GM12878 (cell line): ENCODE results near the gene TRIM22. TPM values are rescaled to one million over a fixed set of nuclear protein-coding genes. Genes with fewer than 3 reads are reported as not detected.

Experiments
- ATAC-seq: fragments of 200-7000 bp; cut with Tn5 transposase; 3 replicates; pipeline ENCODE4 v1.9.1; 2020; ENCODE audit warnings: mild to moderate bottlenecking, moderate library complexity
- BruUV-seq: library from RNA; stranded (reverse); fragments of 400-500 nt; replicated peaks from 2 replicates; lab custom pipeline; 2021; lab: Mats Ljungman, UMichigan
- CTCF ChIA-PET: fragments of 300-600 bp; sonication (Branson Sonifier 250); formaldehyde crosslinking; extraction: SDS; loops from one replicate; lab custom pipeline; 2021; ENCODE audit warnings: inconsistent platforms; lab: Yijun Ruan, JAX
- POLR2A ChIA-PET: fragments of 350-600 bp; formaldehyde crosslinking; extraction: SDS; loops from one replicate; lab custom pipeline; 2021; ENCODE audit warnings: inconsistent platforms; lab: Charles Lee
- RAD21 ChIA-PET: fragments of 300-600 bp; sonication (Branson Sonifier 250); formaldehyde crosslinking; loops from one replicate; lab custom pipeline; 2023; ENCODE audit warnings: antibody characterized with exemption; ENCODE audit not compliant: unreplicated experiment; lab: Charles Lee
- SMC1A ChIA-PET: fragments of 300-600 bp; sonication (Branson Sonifier 250); formaldehyde crosslinking; loops from one replicate; lab custom pipeline; 2023; ENCODE audit not compliant: unreplicated experiment, uncharacterized antibody; lab: Charles Lee
- DNase-seq: peaks from one replicate; pipeline ENCODE4 v3.0.0-alpha.2; 2011; ENCODE audit warnings: low read depth, low spot score
- FAIRE-seq: peaks from 3 replicates; lab custom pipeline; 2011; peaks lifted over from hg19 to GRCh38; lab: Jason Lieb, UNC
- H2AFZ ChIP-seq: 2 replicates; pipeline ENCODE4 v1.6.0; 2011; ENCODE audit warnings: low read depth, low read length, control low read depth; ENCODE audit not compliant: control insufficient read depth
- H3K27ac ChIP-seq: 2 replicates; pipeline ENCODE4 v1.5.1; 2011; ENCODE audit warnings: control low read depth; ENCODE audit not compliant: control insufficient read depth, insufficient read depth
- H3K27me3 ChIP-seq, 2 experiments: replicated peaks in 1 of 2; 2 replicates each; pipeline versions ENCODE4 v1.6.0 to v1.6.1; 2011; ENCODE audit warnings: low read length in 1 of 2; ENCODE audit not compliant: control insufficient read depth in 2 of 2, insufficient read depth in 2 of 2
- H3K36me3 ChIP-seq, 2 experiments: 2 replicates each; pipeline ENCODE4 v1.5.1; 2011; ENCODE audit warnings: low read length in 1 of 2; ENCODE audit not compliant: control insufficient read depth in 2 of 2, insufficient read depth in 2 of 2
- H3K4me1 ChIP-seq: 2 replicates; pipeline ENCODE4 v1.6.1; 2011; ENCODE audit warnings: mild to moderate bottlenecking, low read length, moderate library complexity, mixed read lengths; ENCODE audit not compliant: control insufficient read depth, insufficient read depth
- H3K4me2 ChIP-seq: 2 replicates; pipeline ENCODE4 v1.6.0; 2011; ENCODE audit warnings: control low read depth; ENCODE audit not compliant: control insufficient read depth, insufficient read depth
- H3K4me3 ChIP-seq: fragments of 200-600 bp; sonication (generic); 2 replicates; pipeline ENCODE4 v1.5.1; 2016
- H3K79me2 ChIP-seq: 2 replicates; pipeline ENCODE4 v1.6.0; 2011; ENCODE audit warnings: low read length; ENCODE audit not compliant: control insufficient read depth, insufficient read depth
- H3K9ac ChIP-seq: 2 replicates; pipeline ENCODE4 v1.8.0; 2011; ENCODE audit warnings: low read length, control low read depth, mixed read lengths; ENCODE audit not compliant: control insufficient read depth, insufficient read depth
- H3K9me3 ChIP-seq: replicated peaks from 3 replicates; pipeline ENCODE4 v1.5.1; 2011; ENCODE audit warnings: mild to moderate bottlenecking, low read length; ENCODE audit not compliant: control insufficient read depth, insufficient read depth
- H4K20me1 ChIP-seq: 2 replicates; pipeline ENCODE4 v1.6.0; 2011; ENCODE audit not compliant: control insufficient read depth, insufficient read depth
- BCL11A ChIP-seq: IDR thresholded peaks from 2 replicates; pipeline ENCODE4 v1.6.1; 2011; ENCODE audit warnings: low read depth, low read length
- BCLAF1 ChIP-seq: fragments of 450-650 bp; IDR thresholded peaks from 2 replicates; pipeline ENCODE4 v1.6.1; 2017; ENCODE audit warnings: antibody characterized with exemption, mild to moderate bottlenecking, moderate library complexity
- EZH2 ChIP-seq: IDR thresholded peaks from 2 replicates; pipeline ENCODE4 v1.6.1; 2012; ENCODE audit warnings: low read depth, mild to moderate bottlenecking, control low read depth, inconsistent platforms, low read length, borderline replicate concordance; ENCODE audit not compliant: control insufficient read depth
- MTA3 ChIP-seq: IDR thresholded peaks from 2 replicates; pipeline ENCODE4 v1.6.1; 2012; ENCODE audit warnings: low read length, inconsistent platforms, borderline replicate concordance
- MYC ChIP-seq: IDR thresholded peaks from 2 replicates; pipeline ENCODE4 v1.6.1; 2011; ENCODE audit warnings: mild to moderate bottlenecking, low read length, moderate library complexity, inconsistent platforms; ENCODE audit not compliant: insufficient read depth, insufficient replicate concordance, insufficient read length, severe bottlenecking
- NFXL1 ChIP-seq: fragments of 450-650 bp; IDR thresholded peaks from 2 replicates; pipeline ENCODE4 v1.6.1; 2017; ENCODE audit warnings: antibody characterized with exemption, mild to moderate bottlenecking, borderline replicate concordance
- NFYA ChIP-seq: IDR thresholded peaks from 2 replicates; pipeline ENCODE4 v1.6.1; 2011; ENCODE audit warnings: low read depth, mild to moderate bottlenecking, low read length, improper control_type of control experiment, borderline replicate concordance
- PML ChIP-seq: IDR thresholded peaks from 2 replicates; pipeline ENCODE4 v1.6.1; 2012; ENCODE audit warnings: low read length, inconsistent platforms
- SMAD5 ChIP-seq: IDR thresholded peaks from 2 replicates; pipeline ENCODE4 v1.6.1; 2016; ENCODE audit warnings: antibody characterized with exemption, low read depth
- WGBS: methylation state at CpG from one replicate; pipeline ENCODE4 v1.1.6; 2016; ENCODE audit warnings: low lambda C conversion rate; ENCODE audit not compliant: insufficient replicate concordance, insufficient coverage; ENCODE audit errors: missing lambda C conversion rate; 5-methylcytosine and 5-hydroxymethylcytosine counted together
- in situ Hi-C: fragments of 300-500 bp; cut with MboI; formaldehyde crosslinking; loops from 9 replicates; pipeline ENCODE4 v1.14.3; 2018; ENCODE audit warnings: mixed read lengths
- intact Hi-C: fragments of 100-400 bp; cut with micrococcal nuclease; formaldehyde crosslinking; loops from one replicate; pipeline ENCODE4 v1.14.2; 2022; ENCODE audit not compliant: unreplicated experiment
- polyA plus RNA-seq, 11 experiments: library from polyadenylated mRNA; depleted of rRNA in 4 of 11; unstranded in 6 of 11; stranded (reverse) in 5 of 11; fragments of >200 nt; fragmentation: Nextera tagmentation in 4 of 11; fragmentation: Illumina TruSeq in 1 of 11; extraction: Ambion mirVana in 4 of 11; extraction: Trizol in 1 of 11; gene quantifications; 1 replicate in 1 of 11; 2 replicates in 10 of 11; pipeline versions ENCODE4 v1.2.1 to v1.2.3, GENCODE V29; 2011 to 2016; ENCODE audit warnings: inconsistent platforms in 2 of 11, missing spikeins in 2 of 11, low read depth in 1 of 11
- total RNA-seq, 4 experiments: library from RNA; depleted of rRNA in 3 of 4; stranded (reverse); fragments of >200 nt in 3 of 4; fragmentation: Illumina TruSeq in 1 of 4; extraction: Trizol in 1 of 4; gene quantifications; 2 replicates each; pipeline versions ENCODE4 v1.2.1 to v1.2.3, GENCODE V29; 2013 to 2021

Gene TRIM22
- total and polyA plus RNA-seq, 10 of the 15 experiments (the other 5 are each of a cell fraction or from before 2014, with no cell fraction given), result 116 to 485 (median 204) TPM

- no peak for TF ChIP-seq MTA3
- TF ChIP-seq EZH2, result no peak
- TF ChIP-seq MYC, result no peak
- peak; percentile 29; the same call in 1 of the 2 replicates for TF ChIP-seq SMAD5
- TF ChIP-seq PML, result peak; percentile 89
- no peak for TF ChIP-seq NFYA
- no peak for TF ChIP-seq BCLAF1
These were observed 4.8 kb upstream of the TRIM22 start, which contains the start of gene TRIM5 (continued) for GRCh38 chr11:5684646-5685362.

DNA sequence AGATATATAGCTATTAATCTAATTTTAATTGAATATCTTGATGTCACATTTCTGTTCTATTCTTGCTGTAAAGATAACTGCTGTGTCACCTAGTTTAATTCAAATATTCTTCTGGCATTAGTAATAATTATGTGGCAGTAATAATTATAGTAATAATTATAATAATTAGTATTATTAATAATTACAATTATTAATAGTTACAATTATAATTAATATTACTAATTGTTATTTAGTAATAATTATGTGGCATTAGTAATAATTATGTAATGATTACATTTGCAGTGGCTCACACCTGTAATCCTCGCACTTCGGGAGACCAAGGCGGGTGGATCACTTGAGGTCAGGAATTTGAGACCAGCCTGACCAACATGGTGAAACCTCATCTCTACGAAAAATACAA is 3.2 kb upstream of the TRIM22 start:
- H3K4me3 ChIP-seq, result no peak overlapping the region
- TF ChIP-seq BCL11A, result no peak
- TF ChIP-seq NFXL1, result no peak
- ATAC-seq, result no peak
- SMC1A ChIA-PET, result interaction anchor here (0.9 to 3.8 kb wide), 4 partner anchors 14 to 123 kb away, joined by 3 to 52 read pairs (median 24); partner anchors contain the start of gene OR52N2
- FAIRE-seq, result no peak
- H3K9me3 ChIP-seq, result no peaks in the 10 kb centered on the region; the same call in 2 of the 3 replicates
- H3K4me2 ChIP-seq, result no peak overlapping the region
- H3K79me2 ChIP-seq, result peaks cover 53% of the 10 kb centered on the region
- H3K27me3 ChIP-seq, result no peaks in the 10 kb centered on the region
- CTCF ChIA-PET, result interaction anchor here (2.2 to 4.3 kb wide), 7 partner anchors 15 to 210 kb away, joined by 9 to 37 read pairs (median 19); partner anchors contain the start of genes OR52N2 and TRIM34
- in situ Hi-C loops, result loop anchor here (25.0 kb wide), 2 partner anchors 1824 to 1826 kb away; partner anchors contain the start of genes PPFIBP2 and STIM1
- H3K36me3 ChIP-seq, result no peaks in the 10 kb centered on the region; a peak in 1 of 4 replicates
- no peak overlapping the region for H3K27ac ChIP-seq
- intact Hi-C loops, result no loop called here
- 100% methylated on average over 4 of the region's 4 CpGs for WGBS
- DNase-seq, result no peak
- RAD21 ChIA-PET, result interaction anchor here (2.2 to 3.4 kb wide), 4 partner anchors 8 to 205 kb away, joined by 7 to 30 read pairs (median 9); no protein-coding TSS in a partner anchor
- no peaks in the 10 kb centered on the region for H4K20me1 ChIP-seq
- no peak overlapping the region for H3K9ac ChIP-seq
- no peak overlapping the region for H2AFZ ChIP-seq
- BruUV-seq, result no TSS peak
- POLR2A ChIA-PET, result interaction anchor here (0.6 kb wide), 1 partner anchor 126 kb away, joined by 3 read pairs; no protein-coding TSS in a partner anchor
- H3K4me1 ChIP-seq, result peaks cover 8% of the 10 kb centered on the region
